ENCODE data around the gene PFN3.
"Not testable (repeated sequence)": the region's sequence is repeated elsewhere in the genome, so short reads cannot be mapped to it uniquely, and the experiment has no call there.

Gene PFN3

DNA sequence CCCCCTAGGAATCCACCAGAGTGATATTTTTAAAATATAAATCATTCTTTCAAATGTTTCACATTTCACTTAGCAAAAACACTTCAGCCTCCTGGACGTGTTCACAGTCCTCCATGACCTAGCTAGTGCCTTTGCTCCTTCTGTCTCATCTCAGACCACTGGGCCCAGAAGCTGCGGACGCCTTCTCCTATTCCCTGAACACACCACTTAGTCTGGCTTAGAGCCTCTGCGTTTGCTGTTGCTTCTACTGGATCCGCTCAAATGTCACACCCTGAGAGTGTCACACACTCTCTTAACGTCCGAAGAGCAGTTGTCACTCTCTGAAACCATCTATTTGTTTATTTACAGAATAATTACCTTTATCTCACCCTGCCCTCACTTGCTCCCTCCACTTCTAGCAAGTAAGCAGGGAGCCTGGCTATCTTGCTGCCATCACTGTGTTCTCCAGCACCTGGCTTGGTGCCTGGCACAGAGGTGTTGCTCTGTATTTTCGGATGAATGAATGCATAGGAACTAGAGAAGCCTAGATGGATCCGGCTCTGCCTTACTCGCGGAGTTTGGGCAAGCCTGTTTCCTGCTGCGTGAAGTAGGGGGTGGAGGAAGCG is 24.8 kb upstream of the PFN3 start:
- DNase-seq (ENCODE audit: low read depth): no peak

- DNase-seq (ENCODE audit: low read depth): no peak
These were observed 23.2 kb upstream of the PFN3 start for GRCh38 chr5:177423671-177424070.

- no peak for DNase-seq (ENCODE audit: low read depth)
These were observed 20.8 kb upstream of the PFN3 start for GRCh38 chr5:177421062-177421798.

- not testable (repeated sequence) for DNase-seq (ENCODE audit: low read depth)
These were observed 20.0 kb upstream of the PFN3 start for GRCh38 chr5:177420472-177420871.

DNA sequence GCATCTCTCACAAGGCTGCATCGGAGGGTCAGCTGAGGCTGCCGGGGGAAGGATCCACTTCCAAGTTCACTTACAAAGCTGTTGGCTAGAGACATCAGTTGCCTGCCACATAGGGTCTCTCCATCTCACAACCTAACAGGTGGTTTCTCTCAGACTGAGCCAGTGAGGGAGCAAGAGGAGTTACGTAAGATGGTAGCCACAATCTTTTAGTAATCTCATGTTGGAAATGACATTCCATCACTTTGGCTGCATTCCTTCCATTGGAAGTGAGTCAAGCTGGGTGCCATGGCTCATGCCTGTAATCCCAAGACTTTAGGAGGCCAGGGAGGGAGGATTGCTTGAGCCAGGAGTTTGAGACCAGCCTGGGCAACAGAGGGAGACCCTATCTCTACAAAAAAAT is 18.6 kb upstream of the PFN3 start:
- no peak for DNase-seq (ENCODE audit: low read depth)

DNA sequence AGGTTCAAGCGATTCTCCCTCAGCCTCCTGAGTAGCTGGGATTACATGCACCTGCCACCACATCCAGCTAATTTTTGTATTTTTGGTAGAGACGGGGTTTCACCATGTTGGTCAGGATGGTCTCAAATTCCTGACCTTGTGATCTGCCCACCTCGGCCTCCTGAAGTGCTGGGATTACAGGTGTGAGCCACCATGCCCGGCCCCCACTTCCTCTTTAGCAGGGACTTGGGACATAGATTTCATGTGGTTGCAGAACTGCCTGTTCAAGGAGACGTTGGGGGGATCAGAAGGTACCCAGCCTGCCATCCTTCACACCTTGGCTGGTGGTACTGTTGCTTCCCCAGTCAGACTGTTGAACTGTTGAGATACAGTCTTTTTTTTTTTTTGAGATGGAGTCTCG is 16.6 kb upstream of the PFN3 start:
- DNase-seq (ENCODE audit: low read depth): not testable (repeated sequence)

DNA sequence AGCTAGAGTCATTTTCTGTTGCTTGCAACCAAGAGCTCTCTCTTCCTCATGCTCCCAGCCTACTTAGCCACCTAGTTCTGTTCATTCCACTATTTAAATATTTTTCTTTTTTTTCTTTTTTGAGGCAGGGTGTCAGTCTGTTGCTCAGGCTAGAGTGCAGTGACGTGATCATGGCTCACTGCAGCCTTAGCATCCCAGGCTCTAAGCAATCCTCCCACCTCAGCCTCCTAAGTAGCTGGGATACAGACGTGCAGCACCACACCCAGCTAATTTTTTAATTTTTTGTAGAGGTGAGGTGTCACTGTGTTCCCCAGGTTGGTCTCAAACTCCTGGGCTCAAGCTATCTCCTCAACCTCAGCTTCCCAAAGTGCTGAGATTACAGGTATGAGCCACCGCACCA is 14.0 kb upstream of the PFN3 start:
- no peak for DNase-seq (ENCODE audit: low read depth)

DNA sequence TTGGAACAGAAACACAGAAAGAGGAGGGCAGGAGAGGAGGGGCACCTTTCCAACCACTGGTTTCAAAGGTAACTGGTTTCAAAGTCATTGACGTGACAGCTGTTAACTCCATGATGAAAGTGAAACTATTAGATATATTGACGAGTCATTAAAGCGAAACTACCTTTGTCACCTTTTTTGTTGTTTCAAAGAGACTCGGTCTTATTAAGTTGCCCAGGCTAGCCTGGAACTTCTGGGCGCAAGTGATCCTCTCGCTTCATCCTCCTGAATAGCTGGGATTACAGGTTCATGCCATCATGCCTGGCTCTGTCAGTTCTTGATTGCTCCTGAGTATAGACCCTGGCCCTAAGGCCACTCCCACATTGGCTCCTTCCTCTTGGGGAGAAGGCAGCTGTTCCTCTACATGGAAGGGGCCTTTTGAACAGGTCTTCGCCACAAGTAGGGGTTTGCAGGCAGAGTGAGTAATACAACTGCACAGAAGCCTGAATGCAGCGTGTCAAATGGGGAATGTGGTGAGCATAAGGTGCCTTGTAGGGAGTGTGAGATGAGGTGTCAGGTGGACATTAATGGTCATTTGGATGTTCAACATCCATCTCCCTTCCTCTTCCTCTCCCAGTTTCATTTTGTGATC is 12.3 kb upstream of the PFN3 start:
- DNase-seq (ENCODE audit: low read depth): no peak

GRCh38 chr5:177410575-177410974 is 10.1 kb upstream of the PFN3 start:
- DNase-seq (ENCODE audit: low read depth): no peak

DNA sequence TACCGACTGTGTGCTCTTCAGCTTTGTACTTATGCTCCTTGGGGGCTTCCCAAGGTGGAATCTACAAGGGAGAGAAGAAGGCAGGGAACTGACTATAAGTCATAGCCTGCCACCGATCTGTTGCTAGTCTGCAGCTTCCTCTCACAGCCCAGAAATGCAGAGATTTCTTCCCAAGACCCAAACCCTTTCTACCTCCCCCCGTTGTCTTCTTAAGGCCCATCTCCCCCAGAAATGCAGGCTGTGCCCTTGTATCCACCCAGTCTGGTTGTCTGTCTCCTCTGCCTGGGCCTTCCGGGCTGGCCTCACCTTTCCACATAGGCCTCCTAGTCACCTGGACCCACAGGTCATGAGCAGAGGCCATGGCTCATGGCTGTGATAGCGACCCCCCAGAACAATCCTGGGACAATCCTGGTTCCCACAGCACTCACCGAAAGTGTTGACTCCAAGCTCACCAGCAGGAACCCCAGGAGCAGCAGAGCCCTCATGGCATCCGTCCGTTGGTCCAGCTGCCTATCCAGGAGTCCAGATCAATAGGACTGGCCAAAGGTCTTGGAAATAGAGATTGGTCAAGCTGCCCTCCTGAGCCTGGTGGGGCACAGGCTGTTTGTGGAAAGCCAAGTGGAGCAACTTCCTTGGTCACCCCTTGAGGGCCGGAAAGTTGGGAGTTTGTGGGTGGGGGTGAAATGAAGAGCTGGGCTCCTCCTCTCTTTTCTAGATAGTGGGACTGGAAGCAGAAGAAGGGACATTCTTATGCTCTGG is 8.8 kb upstream of the PFN3 start, which contains the start of gene F12:
Gene F12 (minus strand): TSS at position 522 of the 759 bp plus-strand sequence. CDS start 37 bp downstream, at position 485.
- no peak for DNase-seq (ENCODE audit: low read depth)

GRCh38 chr5:177405805-177406204 is 5.3 kb upstream of the PFN3 start:
- no peak for DNase-seq (ENCODE audit: low read depth)

DNA sequence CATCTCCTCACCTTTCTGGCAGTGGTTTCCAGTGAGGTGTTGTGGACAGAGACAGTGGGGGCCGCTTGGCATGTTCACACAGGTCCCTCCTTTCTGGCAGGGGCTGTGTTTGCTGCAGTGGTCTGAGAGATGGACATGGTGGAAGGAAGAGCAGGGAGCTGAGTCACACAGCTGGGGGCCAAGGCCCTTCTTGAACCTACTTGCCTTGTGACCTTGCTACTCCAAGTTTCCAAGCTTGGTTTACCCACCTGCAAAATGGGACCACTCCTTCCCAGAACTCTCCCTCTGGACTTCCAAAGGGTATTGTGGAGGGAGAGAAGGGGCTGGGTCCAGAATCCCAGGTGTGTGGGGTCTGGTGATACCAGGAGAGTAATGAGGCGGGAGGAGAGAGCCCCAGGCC is 4.9 kb upstream of the PFN3 start:
- no peak for DNase-seq (ENCODE audit: low read depth)

DNA sequence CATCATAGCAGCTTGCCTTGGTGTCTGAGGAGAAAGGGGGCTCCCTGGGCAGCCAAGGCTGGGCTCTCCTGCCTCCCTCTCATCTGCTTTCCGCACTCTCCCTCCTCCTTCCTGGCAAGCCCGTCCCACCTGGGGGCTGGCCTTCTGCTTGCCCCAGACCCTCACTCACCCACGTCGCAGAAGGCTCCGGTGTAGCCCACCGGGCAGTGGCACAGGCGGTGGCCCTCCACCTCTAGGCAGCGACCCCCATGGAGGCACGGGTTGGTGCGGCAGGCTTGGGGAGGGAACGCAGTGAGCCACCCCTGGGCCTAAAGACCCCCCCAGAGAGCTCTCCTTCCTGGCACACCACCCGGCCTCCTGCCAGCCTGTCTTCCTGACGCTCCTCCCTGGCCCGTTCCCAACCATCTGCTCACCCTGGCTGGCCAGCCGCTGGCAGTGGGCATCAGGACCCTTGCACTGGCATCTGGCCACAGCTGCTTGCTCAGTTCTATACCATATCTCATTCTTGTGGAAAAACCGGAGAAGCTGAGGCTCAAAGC is 4.2 kb upstream of the PFN3 start:
- no peak for DNase-seq (ENCODE audit: low read depth)

- DNase-seq (ENCODE audit: low read depth): no peak
These were observed 3.6 kb upstream of the PFN3 start for GRCh38 chr5:177403792-177404640.

DNA sequence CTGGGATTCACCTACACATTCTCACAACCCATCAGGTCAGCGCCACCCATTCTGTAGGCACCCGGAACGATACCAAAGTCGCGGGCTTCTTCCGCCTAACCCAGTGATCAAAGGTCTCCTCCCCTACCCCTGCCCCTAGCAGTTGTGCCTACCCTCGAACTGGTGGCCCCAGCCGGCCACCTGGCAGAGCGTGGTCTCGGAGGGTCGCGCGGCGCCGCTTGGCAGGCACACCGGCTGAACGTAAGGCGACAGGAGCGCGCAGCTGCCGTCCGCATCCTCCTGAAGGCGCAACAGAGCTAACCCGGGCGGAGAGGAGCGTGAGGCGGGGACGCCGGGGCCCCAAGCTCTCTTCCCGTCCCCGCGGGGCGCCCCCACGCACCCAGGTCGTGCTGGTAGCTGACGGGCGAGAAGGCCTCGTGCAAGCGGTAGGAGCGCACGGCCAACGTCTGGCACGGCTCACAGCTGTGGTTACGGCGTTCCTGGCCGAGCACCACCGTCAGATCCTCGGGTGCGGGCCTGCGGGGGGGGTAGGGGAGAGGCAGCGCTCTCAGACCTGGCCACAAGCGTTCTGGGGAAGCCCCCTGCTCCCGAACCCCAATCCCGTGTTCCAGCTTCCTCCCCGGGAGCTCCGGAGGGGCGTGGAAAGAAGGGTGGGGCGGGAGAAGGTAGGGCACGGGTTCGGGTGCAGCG is 2.8 kb upstream of the PFN3 start:
- no peak for DNase-seq (ENCODE audit: low read depth)

GRCh38 chr5:177402271-177403043 is 2.0 kb upstream of the PFN3 start:
- no peak for DNase-seq (ENCODE audit: low read depth)

DNA sequence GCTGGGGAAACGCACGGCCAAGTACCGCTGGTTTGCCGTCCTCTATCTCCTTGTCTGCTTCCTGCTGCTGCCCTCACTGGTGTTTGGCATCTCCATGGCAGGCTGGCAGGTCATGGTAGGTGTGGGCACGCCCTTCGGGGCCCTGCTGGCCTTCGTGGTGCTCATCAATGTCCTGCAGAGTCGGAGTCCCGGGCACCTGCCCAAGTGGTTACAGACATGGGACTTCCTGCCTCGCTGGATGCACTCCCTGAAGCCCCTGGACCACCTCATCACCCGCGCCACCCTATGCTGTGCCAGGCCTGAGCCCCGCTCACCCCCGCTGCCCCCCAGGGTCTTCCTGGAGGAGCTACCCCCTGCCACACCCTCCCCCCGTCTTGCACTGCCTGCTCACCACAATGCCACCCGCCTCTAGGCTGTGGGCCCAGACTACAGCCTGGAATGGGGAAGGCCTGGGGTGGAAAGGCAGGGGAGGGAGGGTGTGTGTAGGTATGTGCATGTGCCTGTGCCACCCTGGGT is 2.5 kb downstream of the PFN3 start:
- no peak for DNase-seq (ENCODE audit: low read depth)

- DNase-seq (ENCODE audit: low read depth): no peak
These were observed 3.7 kb downstream of the PFN3 start for GRCh38 chr5:177396807-177397206.

GRCh38 chr5:177396078-177396477 is 4.4 kb downstream of the PFN3 start:
- no peak for DNase-seq (ENCODE audit: low read depth)

DNA sequence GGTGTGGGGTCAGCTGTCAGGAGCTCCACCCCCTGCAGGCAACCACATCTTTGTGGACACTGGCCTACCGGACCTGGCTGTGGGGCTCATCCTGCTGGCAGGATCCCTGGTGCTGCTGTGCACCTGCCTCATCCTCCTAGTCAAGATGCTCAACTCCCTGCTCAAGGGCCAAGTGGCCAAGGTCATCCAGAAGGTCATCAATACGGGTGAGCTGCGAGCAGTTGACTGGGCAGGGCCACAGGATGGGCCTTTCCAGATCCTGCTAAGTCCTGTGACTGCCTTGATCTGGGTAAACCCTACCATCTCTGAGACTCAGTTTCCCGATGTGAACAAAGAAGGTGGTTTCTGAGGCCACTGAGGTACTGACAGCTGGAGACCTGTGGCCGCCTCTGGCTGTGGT is 6.5 kb downstream of the PFN3 start:
- no peak for DNase-seq (ENCODE audit: low read depth)

Measured in GM04503 (cell line).